Measurements from ENCODE around the gene C3orf18.

C3orf18 gene

DNA sequence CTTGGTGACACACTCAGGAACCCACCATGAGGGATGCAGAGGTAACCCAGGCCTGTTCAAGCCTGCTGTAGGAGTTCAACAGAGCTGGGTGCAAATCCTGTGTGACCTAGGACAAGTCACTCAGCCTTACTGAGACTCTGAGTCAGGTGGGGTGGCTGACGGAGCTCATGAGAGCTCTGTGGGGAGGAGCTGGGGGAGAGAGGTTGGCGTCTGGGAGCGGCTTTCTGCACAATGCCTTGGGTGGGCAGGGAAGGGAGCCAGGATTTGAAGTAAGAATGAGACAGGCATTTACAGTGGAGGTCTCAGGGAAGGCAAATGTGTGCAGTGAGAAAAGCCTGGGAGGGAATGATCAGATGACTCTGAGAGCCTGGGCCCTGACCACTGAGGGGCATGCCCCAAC is 18.3 kb downstream of the C3orf18 start:
- DNase-seq, result no peak

DNA sequence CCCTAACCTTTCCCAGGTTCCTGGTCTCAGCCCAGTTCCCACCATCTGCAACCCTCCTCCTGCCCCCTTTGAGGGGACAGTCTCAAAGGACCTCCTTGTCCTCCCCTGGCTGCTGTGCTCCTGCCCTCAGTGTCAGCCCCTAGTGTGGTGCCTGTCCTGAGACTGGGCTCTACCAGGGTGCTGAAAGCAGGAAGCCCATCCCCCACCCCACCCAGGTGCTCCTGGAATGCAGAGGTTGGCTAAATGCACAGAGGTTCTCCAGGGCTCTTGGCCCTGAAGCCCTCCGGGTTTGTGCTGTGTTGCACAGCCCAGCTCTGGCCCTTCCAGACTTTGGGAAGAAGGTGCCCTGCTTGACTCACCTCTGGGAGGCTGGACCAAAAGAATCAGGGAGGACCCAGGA is 21.8 kb downstream of the C3orf18 start:
- no peak for DNase-seq

DNA sequence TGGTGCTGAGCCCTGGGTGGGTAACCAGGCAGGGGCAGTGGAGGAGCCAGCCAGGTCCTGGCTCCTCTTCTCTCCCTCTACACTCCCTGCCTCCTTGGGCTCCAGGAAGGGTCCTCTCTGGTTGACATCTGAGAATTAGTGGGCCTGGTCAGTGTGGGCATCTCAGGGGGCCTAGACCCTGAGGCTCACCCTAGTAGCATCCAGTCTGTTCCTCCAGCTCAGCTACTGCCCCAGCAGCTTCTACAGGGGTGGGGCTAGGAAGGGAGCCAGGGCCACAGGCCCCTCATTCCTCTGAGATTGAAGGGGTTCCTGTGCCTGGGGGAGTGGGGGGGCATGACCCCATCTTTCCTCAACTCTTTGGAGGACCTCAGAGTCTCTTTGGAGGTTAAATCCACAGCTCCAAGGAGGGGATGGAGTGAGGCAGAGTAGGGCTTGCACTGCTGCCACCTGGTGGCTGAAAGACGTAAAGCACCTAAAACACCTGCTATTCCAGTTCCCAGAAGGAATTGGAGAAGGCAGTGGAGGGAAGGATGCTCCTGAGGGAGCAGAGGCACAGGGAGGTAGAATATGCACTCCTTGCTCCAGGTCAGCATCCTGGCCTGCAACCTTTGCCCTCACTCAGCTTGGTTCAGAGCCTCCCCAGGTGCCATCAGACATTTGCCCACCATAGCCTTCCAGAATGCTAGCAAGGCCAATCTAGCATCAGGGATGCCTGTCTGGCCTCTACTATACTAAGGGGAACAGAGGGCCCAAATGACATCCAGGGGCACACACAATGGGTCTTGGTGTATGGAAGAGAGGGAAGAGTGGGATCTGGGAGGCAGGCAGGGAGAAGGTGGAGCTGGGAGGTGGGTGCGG is 25.1 kb downstream of the C3orf18 start:
- DNase-seq, result peak; percentile 41

DNA sequence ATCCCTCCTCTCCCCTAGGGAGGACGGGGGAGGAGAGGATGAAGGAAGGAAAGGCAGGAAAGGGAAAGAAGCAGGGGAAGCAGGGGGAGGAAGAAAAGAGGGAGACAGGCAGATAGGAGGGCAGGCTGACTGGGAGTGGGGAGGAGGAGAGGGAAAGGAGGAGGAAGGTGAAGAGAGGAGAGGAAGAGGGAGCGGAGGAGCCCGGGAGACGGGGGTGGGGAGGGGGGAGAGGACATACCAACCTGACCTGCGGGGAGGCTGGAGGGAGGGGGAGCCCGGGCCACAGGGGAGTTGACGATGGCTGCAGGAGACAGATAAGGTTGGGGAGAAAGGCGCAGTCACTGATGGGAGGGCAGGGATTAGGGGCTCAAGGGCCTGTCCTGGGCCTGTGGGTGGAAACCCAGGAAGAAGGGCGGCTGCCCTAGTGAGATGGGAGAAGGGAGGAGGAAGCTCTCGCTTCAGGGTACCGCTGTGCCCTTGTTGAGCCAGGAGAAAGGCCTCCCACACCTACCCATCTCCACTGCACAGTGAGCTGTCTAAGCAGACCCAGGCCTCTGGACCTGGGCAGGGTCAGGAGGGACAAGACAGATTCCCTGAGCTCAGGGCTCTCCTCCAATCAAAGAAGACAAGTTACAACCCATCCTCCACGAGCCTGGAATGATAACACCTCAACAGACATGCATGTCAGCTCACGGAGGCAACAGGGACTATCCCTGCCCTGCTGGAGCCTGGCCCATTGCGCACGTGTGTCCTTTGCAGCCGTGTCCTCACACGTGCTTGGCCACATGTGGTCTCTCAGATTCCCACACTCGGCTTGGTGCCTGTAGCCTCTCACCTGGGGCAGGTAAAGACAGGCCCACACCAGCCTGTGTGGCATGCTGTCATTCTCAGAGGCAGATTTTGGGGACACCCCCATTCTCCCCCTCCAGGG is 27.9 kb downstream of the C3orf18 start:
- DNase-seq, result no peak

DNA sequence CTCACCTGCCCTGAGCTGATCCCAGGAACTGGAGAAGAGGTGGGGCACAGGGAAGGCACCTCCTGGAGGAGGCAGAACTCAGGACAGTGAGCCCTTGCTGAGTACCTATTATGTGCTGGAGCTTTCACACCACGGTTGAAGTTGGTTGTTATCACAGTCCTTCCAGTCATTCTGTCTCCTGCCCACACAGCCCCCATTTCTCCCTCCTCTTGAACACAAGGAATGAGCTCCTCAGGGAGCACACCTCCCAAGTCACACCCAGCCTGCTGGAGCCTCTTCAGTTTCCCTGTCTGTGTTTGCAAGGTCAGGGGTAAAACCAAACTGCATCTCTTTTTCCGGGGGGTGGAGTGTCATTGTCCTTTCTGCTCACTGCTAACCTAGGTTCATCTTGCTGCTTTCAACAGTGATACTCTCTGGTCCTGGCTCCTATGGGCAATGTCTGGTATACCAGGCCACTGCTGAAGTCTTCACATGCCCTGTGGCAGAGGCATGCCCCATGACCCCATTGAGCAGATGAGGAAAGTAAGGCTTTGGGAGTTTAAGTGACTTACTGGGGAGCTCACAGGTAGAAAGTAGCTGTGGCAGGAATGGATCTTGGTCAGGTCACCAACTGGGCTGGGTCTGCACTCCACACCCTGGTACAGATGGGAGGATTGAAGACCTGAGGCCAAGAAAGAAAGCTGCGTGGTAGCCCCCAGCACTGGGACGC is 30.0 kb downstream of the C3orf18 start:
- DNase-seq, result no peak

DNA sequence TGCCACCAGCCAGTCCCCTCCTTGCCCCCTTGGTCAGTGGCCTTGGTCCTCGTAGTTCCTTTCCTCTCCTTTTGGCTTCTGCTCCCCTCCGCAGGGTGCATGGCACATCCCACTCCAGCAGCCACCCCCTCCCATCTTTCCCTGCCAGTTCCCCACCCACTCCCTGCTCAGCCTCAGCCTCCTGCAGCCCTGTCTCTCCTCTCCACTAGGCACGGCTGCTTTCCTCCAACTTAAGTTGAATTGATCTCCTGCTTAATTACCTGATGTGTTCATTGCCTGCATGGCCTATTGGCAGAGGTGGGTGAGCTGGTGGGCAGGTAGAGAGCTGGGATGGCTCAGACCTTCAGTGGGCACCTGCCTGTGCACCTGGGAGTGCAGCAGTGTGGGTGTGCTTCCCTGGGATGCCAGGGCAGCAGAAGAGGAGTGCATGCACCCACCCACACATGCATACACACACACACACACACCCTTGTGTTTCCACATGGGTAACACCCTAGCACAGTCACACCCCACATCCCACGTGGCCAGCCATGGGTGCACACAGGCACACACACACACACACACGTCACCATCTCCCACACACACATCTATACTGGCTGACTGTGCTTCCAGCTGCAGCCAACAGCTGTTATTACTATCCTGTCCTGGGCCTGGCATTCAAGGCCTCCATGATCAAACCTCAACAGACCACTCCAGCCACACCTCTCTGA is 30.9 kb downstream of the C3orf18 start:
- DNase-seq, result no peak

DNA sequence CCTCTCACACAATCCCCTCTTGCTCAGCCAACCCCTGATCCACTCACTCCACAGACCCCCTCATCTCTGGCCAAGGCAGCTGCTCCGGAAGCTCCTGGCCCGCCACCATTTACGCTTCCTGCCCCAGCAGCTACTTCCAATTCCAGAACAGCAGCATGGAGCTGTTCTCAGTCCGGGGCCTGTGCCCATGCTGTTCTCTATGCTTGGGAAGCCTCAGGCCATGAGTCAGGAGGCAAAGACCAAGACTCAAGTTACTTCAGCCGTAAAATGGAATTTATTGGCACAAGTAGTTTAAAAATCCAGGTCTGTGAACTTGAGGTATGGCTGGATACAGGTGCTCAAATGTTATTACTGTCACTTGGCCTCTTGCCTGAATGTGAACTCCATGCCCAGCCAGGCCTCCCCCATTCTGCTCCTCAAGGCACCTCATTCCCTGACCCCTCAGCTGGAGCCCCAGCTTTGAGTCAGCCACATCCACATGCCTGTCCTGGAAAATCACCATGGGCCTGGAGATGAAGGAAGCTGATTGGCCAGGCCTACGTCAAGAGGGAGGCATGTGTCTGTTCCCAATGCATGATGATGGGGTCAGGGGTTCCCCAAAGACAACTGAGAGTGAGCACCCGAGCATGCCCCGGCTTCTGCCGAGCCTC is 32.7 kb downstream of the C3orf18 start:
- DNase-seq, result no peak

DNA sequence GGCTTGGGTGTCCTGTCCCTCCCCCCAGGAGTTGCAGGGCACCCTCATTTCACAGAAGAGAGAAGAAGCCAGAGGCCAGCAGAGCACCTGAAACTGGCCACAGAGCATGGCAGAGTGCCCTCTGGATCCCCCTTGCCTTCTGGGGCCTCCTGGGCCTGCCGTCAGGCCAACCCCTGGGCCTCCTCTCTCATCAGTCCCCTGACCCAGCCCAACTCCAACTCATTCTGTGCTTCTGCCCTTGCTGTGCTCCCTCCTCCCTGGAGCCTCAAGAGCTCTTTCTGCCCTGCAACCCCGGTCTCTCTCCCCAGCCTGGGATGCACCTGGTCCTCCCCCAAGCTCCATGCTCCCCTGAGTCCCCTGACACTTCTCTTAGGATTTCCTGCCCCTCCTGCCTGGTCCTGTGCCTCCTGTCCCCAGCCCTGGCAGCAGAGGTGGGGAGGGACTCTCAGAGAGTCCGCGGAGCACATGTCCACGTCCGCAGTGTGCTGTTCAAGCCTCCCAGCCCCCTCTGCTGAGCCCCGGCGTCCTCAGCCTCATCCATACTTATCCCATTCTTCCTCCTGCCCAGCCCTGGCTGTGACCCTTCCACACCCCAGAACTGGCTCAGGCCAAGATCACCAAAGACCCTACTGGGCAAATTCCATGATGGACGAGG is 33.6 kb downstream of the C3orf18 start:
- DNase-seq, result no peak

DNA sequence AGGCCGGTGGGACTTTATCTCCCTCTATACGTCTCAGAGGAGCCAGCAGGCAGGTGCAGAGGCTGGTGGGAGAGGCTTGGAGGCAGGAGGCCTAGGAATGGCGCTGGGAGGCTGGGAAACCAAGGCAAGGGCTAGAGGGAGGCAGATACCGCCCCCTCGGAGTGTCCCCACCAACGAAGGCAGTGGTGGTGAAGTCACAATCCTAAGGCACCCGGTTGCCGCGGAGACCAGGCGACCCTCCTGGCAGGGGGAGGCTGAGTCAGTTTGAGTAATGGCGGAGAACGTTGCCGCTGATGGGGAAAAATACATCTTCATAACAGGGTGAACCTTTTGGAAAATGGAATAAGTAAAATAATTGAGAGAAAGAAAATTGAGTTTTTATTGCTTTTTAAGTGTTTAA is 34.2 kb downstream of the C3orf18 start:
- DNase-seq, result no peak

DNA sequence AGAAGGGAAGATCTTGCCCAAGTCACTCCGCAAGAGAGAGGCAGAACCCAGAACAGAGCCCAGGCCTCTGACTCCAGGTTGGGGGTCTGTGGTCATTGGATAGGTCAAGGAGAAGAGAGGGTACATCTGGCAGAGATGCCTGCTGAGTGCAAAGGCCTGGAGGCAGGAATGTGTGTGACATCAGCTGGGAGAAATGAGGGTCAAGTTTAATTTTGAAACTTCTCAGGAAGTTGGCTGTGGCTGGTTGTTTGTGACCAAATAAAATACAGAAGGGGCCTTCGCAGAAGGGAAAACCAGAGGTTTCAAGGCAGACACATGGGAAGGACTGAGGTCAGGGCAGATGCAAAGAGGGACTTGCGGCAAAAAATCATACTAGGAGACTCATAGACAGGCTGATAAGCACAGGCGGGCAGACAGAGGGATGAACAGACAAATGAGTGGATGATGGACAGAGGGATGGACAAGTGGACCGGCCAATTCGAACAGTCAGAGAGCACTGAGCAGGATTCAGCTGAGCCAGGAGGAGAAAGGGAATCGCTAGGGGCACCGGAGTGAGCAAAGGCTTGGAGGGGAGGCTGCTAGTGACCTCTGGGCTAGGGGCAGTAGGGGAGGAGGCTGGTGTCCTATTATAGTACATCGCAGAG is 35.4 kb downstream of the C3orf18 start:
- no peak for DNase-seq

DNA sequence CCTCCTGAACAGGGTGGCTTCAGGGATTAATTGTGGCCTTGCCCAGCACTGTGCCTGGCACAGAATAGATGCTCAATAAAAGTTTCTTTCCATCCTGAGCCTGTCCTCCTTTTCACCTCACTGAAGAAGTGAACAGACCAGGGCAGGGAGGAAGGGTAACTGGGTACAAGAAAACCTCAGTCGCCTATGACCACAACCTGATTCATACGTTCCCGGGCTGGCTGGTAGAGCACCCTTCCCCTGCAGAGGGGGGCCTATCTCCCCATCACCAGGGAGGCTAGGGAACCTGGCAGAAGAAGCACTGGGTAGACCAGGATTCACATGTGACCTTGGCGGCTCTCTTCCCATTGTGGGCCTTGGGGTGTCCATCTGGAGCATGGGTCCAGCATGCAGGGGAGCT is 36.3 kb downstream of the C3orf18 start:
- no peak for DNase-seq

DNA sequence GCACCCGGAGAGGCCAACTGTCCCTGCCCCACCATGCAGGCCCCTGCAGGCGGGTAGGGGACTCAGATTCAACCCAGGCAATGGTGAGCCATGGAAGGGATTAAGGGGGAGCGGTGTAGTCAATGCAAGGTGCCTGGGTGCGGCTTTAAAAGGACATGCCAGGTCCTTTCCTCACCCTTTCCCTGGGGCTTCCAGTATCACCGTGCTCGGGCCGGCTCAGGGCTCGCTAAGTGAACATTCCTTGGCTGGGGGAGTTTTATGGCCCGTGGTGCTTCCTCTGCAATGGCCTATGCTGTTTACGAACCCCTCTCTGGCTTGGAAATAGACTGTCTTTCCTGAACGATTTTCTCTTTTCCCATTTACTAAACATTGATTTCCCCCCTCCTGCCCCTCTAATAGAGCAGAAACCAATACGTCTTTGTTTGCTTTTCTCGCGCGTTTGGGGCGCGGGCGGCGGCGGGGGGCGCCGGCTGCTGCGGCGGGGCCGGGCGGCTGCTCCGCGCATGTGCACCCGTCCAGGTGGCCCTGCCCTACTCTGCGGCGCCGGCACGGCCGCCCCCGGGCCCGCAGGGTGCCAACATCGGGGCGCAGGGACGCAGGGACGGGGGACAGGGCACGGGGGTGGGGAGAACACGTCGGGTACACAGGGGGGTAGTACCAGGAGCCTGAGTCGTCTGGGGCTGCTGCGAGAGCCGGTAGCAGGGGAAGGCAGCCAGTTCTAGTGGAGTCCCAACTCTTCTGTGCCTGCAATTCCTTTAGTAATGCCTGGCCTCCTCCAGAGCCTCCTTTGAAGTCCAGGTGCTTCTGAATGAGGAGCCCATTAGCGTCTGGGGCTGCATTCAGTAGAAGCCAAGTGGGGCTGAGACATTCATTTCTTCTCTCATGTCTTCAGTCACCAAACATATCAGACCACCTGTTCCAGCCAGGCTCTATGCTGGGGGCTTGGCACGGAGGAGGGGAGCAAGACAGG is 37.3 kb downstream of the C3orf18 start:
- DNase-seq, result no peak

DNA sequence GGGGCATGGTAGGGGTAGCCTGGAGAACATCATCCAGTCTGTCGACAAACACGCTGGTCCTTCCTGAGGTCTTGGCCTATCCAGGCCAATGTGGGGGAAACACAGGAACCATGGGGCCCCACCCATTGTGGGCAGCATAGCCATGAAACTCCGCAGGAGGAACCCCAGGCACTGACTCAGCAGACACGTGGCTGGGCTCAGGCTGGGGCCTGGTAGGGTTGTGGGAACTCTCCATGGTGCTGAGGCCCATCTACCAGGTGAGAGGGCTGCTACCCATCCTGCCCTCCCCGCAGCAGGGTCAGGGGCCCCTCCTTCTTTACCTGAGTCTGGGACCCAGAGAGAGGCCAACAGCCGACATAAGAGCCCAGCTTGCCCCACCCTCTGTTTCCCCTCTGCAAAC is 41.6 kb downstream of the C3orf18 start:
- peak; percentile 36 for DNase-seq

DNA sequence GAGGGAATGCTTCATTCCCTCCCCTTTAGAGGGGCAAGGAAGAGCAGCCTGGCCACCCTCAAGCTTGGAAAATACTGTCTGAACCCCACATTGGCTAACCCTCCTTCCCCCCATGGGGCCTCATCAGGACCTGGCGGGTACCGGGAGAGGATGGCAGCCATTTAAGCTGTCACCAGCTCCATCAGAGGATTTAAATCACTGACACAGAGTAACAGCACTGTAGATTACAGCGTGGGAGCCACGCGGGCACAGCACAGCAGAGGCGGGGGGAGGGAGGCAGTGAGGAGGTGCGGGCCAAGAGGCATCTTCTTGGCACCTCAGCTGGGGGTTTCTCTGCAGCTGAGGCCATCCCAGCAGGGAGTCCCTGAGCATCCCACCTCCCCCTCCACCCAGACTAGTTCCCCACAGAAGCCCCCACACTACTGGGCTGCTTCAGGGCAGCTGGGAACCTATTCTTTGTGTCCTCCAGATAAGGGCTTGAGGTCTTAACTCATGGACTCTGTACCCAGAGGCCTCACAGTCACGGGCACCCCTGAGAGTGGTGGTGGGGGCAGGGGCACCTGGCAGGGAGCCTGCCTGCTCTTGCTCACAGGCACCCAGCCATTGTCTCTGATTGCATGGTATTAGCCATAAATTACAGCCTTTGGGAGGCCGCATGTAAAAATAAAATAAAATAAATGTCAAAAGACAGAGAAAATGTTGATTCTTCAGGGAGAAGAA is 42.2 kb downstream of the C3orf18 start:
- DNase-seq, result no peak

DNA sequence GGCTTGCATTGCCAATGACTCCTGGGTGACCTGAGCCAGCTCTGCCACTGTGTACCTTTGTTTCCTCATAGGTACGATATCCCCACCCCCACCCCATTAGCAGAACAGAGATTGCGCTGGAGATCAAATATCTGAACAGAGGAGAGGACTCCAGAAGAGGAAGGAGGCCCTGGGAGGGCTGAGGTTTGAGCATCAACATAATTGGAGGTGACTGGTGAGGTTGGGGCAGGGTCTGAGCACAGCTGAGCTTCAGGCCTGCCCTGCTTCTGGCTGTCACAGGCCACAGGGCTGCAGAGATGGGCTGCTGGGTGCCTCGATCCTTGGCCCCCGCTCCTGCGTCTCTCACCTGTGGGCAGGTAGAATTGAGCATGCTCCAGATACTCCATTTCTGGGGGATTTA is 42.8 kb downstream of the C3orf18 start:
- DNase-seq, result no peak

DNA sequence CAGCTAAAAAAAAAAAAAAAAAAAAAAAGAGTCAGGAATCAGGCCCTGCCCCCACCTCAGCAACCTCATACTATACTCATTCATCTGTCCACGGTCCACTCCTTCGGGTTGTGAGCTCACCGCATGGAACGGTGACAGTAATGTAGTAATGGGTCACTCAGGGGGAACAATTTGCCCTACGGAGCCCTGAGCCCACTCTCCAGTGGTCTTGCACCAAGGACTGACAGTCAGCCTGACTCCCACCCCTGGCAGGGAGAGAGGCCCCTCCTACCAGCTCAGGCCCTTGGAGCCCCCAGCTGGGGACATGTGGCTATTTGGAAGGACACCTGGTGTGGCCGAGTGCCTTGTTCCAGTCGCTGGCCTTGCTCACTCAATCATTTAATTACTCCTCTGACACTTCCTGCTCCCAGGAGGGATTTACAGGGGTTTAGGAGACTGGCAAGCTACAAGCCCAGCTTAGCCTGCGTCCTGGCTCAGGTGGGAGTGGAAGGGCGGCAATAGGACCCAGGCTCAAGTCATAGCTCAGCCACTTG is 44.2 kb downstream of the C3orf18 start:
- no peak for DNase-seq

DNA sequence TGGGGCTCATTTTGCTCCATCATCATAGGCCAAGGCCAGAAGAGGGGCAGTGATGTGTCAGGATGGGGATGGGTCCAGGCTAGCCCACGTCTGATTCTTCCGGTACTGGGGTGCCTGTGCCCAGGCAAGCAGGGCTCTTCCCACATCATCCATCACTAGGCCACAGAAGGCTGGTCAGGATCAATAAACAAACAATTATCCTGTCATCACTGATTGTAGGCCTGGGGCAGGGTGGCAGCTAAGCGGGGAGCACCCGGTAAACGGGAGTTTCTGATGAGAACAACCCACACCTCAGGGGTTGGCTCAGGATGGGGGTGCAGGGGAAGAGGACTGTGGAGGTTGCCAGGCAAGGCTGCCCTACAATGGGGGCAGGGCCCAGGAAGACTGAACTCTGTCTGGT is 46.0 kb downstream of the C3orf18 start:
- no peak for DNase-seq

DNA sequence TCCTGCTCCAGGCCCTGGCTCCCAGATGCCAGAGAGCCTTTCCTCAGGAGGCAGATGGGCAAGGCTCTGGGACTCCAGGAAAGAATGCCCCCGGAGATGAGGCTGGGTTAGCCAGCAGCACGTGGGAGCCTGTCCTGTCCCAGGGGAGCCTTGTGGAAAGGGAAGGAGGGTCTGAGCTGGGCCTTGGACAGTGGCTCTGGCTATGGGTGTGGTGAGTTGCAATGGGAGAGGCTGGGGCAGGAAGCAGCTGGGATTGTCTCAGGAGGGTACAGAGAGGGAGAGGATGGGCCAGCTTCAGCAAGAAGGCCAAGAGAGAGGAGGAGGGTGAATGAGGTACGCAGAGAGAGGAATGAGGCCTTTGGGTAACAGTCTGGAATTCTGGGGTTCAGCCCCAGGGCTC is 46.7 kb downstream of the C3orf18 start:
- DNase-seq, result no peak
